GM21723 (cell line): Measurements from ENCODE around the gene IGSF9.

Source experiments
- ATAC-seq: cut with Tn5 transposase; IDR thresholded peaks from one replicate; pipeline ENCODE4 v1.9.1; 2021; ENCODE audit warnings: mild to moderate bottlenecking, moderate library complexity; ENCODE audit not compliant: unreplicated experiment

The IGSF9 gene

GRCh38 chr1:159974350-159974965, 29.0 kb upstream of the IGSF9 start:
- no peak for ATAC-seq

GRCh38 chr1:159973350-159973940, 28.0 kb upstream of the IGSF9 start:
- no peak for ATAC-seq

GRCh38 chr1:159972443-159973205, 27.2 kb upstream of the IGSF9 start:
- ATAC-seq = no peak

- ATAC-seq = no peak
Observed at GRCh38 chr1:159970932-159971342, 25.5 kb upstream of the IGSF9 start.

GRCh38 chr1:159968901-159969300, 23.5 kb upstream of the IGSF9 start:
- ATAC-seq = no peak

- ATAC-seq = no peak
Observed at GRCh38 chr1:159965263-159965662, 19.9 kb upstream of the IGSF9 start.

- no peak for ATAC-seq
Observed at GRCh38 chr1:159964144-159964543, 18.7 kb upstream of the IGSF9 start.

- no peak for ATAC-seq
Observed at GRCh38 chr1:159962176-159962575, 16.8 kb upstream of the IGSF9 start.

GRCh38 chr1:159961636-159962035, 16.2 kb upstream of the IGSF9 start:
- ATAC-seq = no peak

GRCh38 chr1:159960721-159961381, 15.4 kb upstream of the IGSF9 start:
- no peak for ATAC-seq

GRCh38 chr1:159959451-159959850, 14.0 kb upstream of the IGSF9 start:
- no peak for ATAC-seq

GRCh38 chr1:159958719-159959380, 13.4 kb upstream of the IGSF9 start:
- ATAC-seq = no peak

- ATAC-seq = no peak
Observed at GRCh38 chr1:159957824-159958268, 12.4 kb upstream of the IGSF9 start.

- no peak for ATAC-seq
Observed at GRCh38 chr1:159955456-159955855, 10.0 kb upstream of the IGSF9 start.

GRCh38 chr1:159953536-159954515, 8.4 kb upstream of the IGSF9 start, which contains the start of gene SLAMF9:
Gene SLAMF9, minus strand, starts transcription at chr1:159954237. Its CDS starts 100 bp downstream, at chr1:159954137.
- ATAC-seq = no peak

- no peak for ATAC-seq
Observed at GRCh38 chr1:159952932-159953331, 7.5 kb upstream of the IGSF9 start.

GRCh38 chr1:159951551-159951950, 6.1 kb upstream of the IGSF9 start:
- ATAC-seq = no peak

- ATAC-seq = no peak
Observed at GRCh38 chr1:159951016-159951415, 5.6 kb upstream of the IGSF9 start.

- no peak for ATAC-seq
Observed at GRCh38 chr1:159949981-159950381, 4.6 kb upstream of the IGSF9 start.

- no peak for ATAC-seq
Observed at GRCh38 chr1:159949123-159949522, 3.7 kb upstream of the IGSF9 start.
